Chondrocyte (in vitro differentiated cells): ENCODE measurements around the gene SLC5A6. TPM values are rescaled to one million over a fixed set of nuclear protein-coding genes. Genes with fewer than 3 reads are reported as not detected.

Source experiments
- DNase-seq: peaks from one replicate; pipeline ENCODE4 v3.0.0; 2021; ENCODE audit warnings: mixed read lengths, low spot score
- H3K27ac Mint-ChIP-seq: one replicate; pipeline ENCODE4 v1.8.0; 2021; ENCODE audit warnings: mild to moderate bottlenecking, moderate library complexity, mixed read lengths; ENCODE audit not compliant: unreplicated experiment
- H3K27me3 Mint-ChIP-seq: 2 replicates; pipeline ENCODE4 v1.8.0; 2021; ENCODE audit warnings: low read depth, mixed read lengths
- H3K36me3 Mint-ChIP-seq: 2 replicates; pipeline ENCODE4 v1.8.0; 2021; ENCODE audit warnings: low read depth, mixed read lengths
- H3K4me1 Mint-ChIP-seq: 2 replicates; pipeline ENCODE4 v1.8.0; 2021; ENCODE audit warnings: low read depth, mild to moderate bottlenecking, mixed read lengths
- H3K4me3 Mint-ChIP-seq: one replicate; pipeline ENCODE4 v1.8.0; 2021; ENCODE audit warnings: mild to moderate bottlenecking, moderate library complexity, mixed read lengths; ENCODE audit not compliant: unreplicated experiment
- H3K9me3 Mint-ChIP-seq: 2 replicates; pipeline ENCODE4 v1.8.0; 2021; ENCODE audit warnings: low read depth, mixed read lengths
- CTCF ChIP-seq: fragments of 200-600 bp; sonication (generic); IDR thresholded peaks from 2 replicates; pipeline ENCODE4 v1.5.0; 2021; ENCODE audit warnings: antibody characterized with exemption, mild to moderate bottlenecking, moderate library complexity
- total RNA-seq: library from RNA; stranded (reverse); gene quantifications from 3 replicates; pipeline ENCODE4 v1.2.1, GENCODE V29; 2021

The SLC5A6 gene
- total RNA-seq, 1 donor from 2014 or later, result 24.3 TPM

- peaks cover 6% of the 10 kb centered on the region for H3K27me3 Mint-ChIP-seq
- H3K4me1 Mint-ChIP-seq, result no peaks in the 10 kb centered on the region
- H3K36me3 Mint-ChIP-seq, result no peaks in the 10 kb centered on the region
- H3K9me3 Mint-ChIP-seq, result no peaks in the 10 kb centered on the region
- no peak for TF ChIP-seq CTCF
- DNase-seq, result no peak
- H3K4me3 Mint-ChIP-seq, result no peak overlapping the region
- H3K27ac Mint-ChIP-seq, result no peak overlapping the region
Observed at GRCh38 chr2:27162151-27163121, 49.6 kb downstream of the SLC5A6 start.

GRCh38 chr2:27160191-27160590 is 51.9 kb downstream of the SLC5A6 start:
- Mint-ChIP-seq H3K27ac (no peak overlapping the region), H3K27me3 (peaks cover 6% of the 10 kb centered on the region), H3K9me3 (no peaks in the 10 kb centered on the region), H3K4me1 (no peaks in the 10 kb centered on the region), H3K4me3 (no peak overlapping the region), H3K36me3 (no peaks in the 10 kb centered on the region)
- DNase-seq, result no peak
- no peak for TF ChIP-seq CTCF

- no peaks in the 10 kb centered on the region for H3K9me3 Mint-ChIP-seq
- no peak overlapping the region for H3K27ac Mint-ChIP-seq
- no peaks in the 10 kb centered on the region for H3K4me1 Mint-ChIP-seq
- DNase-seq, result no peak
- no peak overlapping the region for H3K4me3 Mint-ChIP-seq
- no peak for TF ChIP-seq CTCF
- H3K27me3 Mint-ChIP-seq, result peaks cover 6% of the 10 kb centered on the region
- H3K36me3 Mint-ChIP-seq, result no peaks in the 10 kb centered on the region
Observed at GRCh38 chr2:27159271-27159670, 52.8 kb downstream of the SLC5A6 start.

GRCh38 chr2:27158468-27158867 is 53.6 kb downstream of the SLC5A6 start:
- Mint-ChIP-seq H3K36me3 (no peaks in the 10 kb centered on the region), H3K4me1 (no peaks in the 10 kb centered on the region), H3K9me3 (no peaks in the 10 kb centered on the region), H3K27ac (no peak overlapping the region), H3K4me3 (no peak overlapping the region), H3K27me3 (peaks cover 6% of the 10 kb centered on the region)
- no peak for DNase-seq
- no peak for TF ChIP-seq CTCF

- no peak for TF ChIP-seq CTCF
- Mint-ChIP-seq H3K4me1 (no peaks in the 10 kb centered on the region), H3K27ac (no peak overlapping the region), H3K27me3 (peaks cover 6% of the 10 kb centered on the region), H3K4me3 (no peak overlapping the region), H3K9me3 (no peaks in the 10 kb centered on the region), H3K36me3 (no peaks in the 10 kb centered on the region)
- DNase-seq, result no peak
Observed at GRCh38 chr2:27155069-27155520, 57.0 kb downstream of the SLC5A6 start.
